ENCODE data around the gene CFAP97.

Gene CFAP97

DNA sequence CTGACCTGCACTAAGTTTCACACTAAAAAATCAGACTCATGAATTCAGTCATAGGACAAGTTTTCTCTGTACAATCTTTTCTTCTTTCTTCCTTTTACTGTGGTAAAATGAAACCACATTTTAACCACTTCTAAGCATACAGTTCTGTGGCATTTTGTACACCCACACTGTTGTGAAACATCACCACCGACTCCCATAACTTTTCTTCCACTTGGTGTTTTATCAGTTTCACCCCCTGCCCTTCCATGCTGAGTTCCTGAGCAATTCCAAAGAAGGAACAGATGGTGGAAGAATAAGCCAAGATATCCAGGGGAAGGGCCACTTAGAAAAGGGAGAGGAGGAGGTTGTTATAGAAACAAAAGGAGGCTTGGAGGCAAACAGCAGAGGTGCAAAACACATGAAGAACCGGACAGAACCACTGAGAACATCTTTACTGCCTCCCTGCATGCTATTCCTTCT is 38.2 kb downstream of the CFAP97 start:
- Histone ChIP-seq H3K79me2 (ENCODE audit: control insufficient read depth, insufficient read depth, low read length) (no peaks in the 10 kb centered on the region), H4K8ac (ENCODE audit: low read depth, low read length) (no peak overlapping the region), H3K36me3 (ENCODE audit: control insufficient read depth, insufficient read depth, low read length) (no peaks in the 10 kb centered on the region), H2BK5ac (ENCODE audit: low read length) (no peak overlapping the region), H3K27ac (ENCODE audit: low read depth, low read length) (no peak overlapping the region), H2BK120ac (ENCODE audit: low read depth, low read length) (no peak overlapping the region), H3K9ac (ENCODE audit: low read length) (no peak overlapping the region), H3K4ac (ENCODE audit: low read depth, low read length) (no peak overlapping the region), H3K56ac (ENCODE audit: low read length) (no peak overlapping the region), H3K18ac (ENCODE audit: low read length) (no peak overlapping the region), H3K4me1 (ENCODE audit: control insufficient read depth, low read depth, low read length) (no peaks in the 10 kb centered on the region), H2BK15ac (replicated peaks; ENCODE audit: low read depth) (no peak overlapping the region), H3K4me2 (ENCODE audit: low read length) (no peak overlapping the region), H3K27me3 (ENCODE audit: insufficient read depth, low read length, poor library complexity) (no peaks in the 10 kb centered on the region), H4K5ac (ENCODE audit: low read length) (no peak overlapping the region), H2AK5ac (ENCODE audit: low read length) (no peak overlapping the region), H3K79me1 (ENCODE audit: low read length) (no peaks in the 10 kb centered on the region), H3K23ac (ENCODE audit: low read length) (no peak overlapping the region), H3K4me3 (ENCODE audit: low read length) (no peak overlapping the region)
- no CpG with 5 or more reads among the region's 2 CpGs for WGBS (ENCODE audit: extremely low coverage, insufficient coverage, low lambda C conversion rate)
- no peak for DNase-seq

DNA sequence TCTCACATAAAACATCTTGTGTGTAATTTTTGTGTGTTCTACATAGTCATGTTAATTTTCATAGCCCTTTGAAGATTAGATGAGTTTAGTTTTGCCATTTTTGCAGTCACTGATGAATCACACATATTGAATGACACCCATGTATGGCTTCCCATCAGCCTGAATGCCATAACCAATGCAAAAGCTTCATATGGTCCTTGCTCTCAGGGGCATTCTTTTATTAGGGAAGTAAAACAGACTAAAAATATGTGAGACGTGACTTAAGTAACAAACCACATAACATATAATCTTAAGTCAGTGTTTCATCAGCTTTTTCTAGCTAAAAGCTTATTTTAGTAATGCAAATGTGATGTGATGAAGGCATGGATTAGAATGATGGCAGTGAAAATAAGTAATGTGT is 52.5 kb downstream of the CFAP97 start:
- H3K9ac ChIP-seq (ENCODE audit: low read length) = no peak overlapping the region
- H3K23ac ChIP-seq (ENCODE audit: low read length) = no peak overlapping the region
- H3K4me2 ChIP-seq (ENCODE audit: low read length) = no peak overlapping the region
- H3K4ac ChIP-seq (ENCODE audit: low read depth, low read length) = no peak overlapping the region
- no peak overlapping the region for H2AK5ac ChIP-seq (ENCODE audit: low read length)
- H3K18ac ChIP-seq (ENCODE audit: low read length) = no peak overlapping the region
- no peak overlapping the region for H3K4me3 ChIP-seq (ENCODE audit: low read length)
- no peak overlapping the region for H4K5ac ChIP-seq (ENCODE audit: low read length)
- no peak overlapping the region for H3K56ac ChIP-seq (ENCODE audit: low read length)
- no peaks in the 10 kb centered on the region for H3K4me1 ChIP-seq (ENCODE audit: control insufficient read depth, low read depth, low read length)
- H2BK15ac ChIP-seq (replicated peaks; ENCODE audit: low read depth) = no peak overlapping the region
- no peak for DNase-seq
- no peak overlapping the region for H2BK120ac ChIP-seq (ENCODE audit: low read depth, low read length)
- no peak overlapping the region for H2BK5ac ChIP-seq (ENCODE audit: low read length)
- no CpG with 5 or more reads among the region's 1 CpG for WGBS (ENCODE audit: extremely low coverage, insufficient coverage, low lambda C conversion rate)
- no peak overlapping the region for H3K27ac ChIP-seq (ENCODE audit: low read depth, low read length)
- H3K79me1 ChIP-seq (ENCODE audit: low read length) = no peaks in the 10 kb centered on the region
- H3K79me2 ChIP-seq (ENCODE audit: control insufficient read depth, insufficient read depth, low read length) = no peaks in the 10 kb centered on the region
- no peaks in the 10 kb centered on the region for H3K36me3 ChIP-seq (ENCODE audit: control insufficient read depth, insufficient read depth, low read length)
- H4K8ac ChIP-seq (ENCODE audit: low read depth, low read length) = no peak overlapping the region
- no peaks in the 10 kb centered on the region for H3K27me3 ChIP-seq (ENCODE audit: insufficient read depth, low read length, poor library complexity)

DNA sequence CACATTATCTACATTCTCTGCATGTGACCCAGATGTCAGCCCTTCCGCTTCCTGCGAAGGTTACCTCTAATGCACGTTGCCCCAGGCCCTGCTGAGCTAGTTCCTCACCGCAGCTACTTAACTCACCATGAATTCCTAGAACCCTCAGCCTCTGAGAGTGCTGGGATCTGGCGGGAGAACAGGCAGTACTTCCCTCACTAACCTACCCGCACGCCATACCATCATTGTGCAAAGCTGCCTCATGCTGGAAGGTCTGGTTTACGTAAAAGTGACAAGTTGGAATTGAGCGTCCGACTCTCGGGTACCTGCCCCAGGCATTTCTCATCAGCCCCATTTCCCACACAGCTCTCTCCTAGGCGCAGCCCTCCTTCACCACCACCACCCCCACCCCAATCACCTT is 54.4 kb downstream of the CFAP97 start:
- no peak overlapping the region for H2AK5ac ChIP-seq (ENCODE audit: low read length)
- H3K36me3 ChIP-seq (ENCODE audit: control insufficient read depth, insufficient read depth, low read length) = no peaks in the 10 kb centered on the region
- H3K4ac ChIP-seq (ENCODE audit: low read depth, low read length) = no peak overlapping the region
- H2BK120ac ChIP-seq (ENCODE audit: low read depth, low read length) = no peak overlapping the region
- H3K4me1 ChIP-seq (ENCODE audit: control insufficient read depth, low read depth, low read length) = no peaks in the 10 kb centered on the region
- no CpG with 5 or more reads among the region's 12 CpGs for WGBS (ENCODE audit: extremely low coverage, insufficient coverage, low lambda C conversion rate)
- H2BK15ac ChIP-seq (replicated peaks; ENCODE audit: low read depth) = no peak overlapping the region
- H4K8ac ChIP-seq (ENCODE audit: low read depth, low read length) = no peak overlapping the region
- no peak overlapping the region for H3K56ac ChIP-seq (ENCODE audit: low read length)
- no peak overlapping the region for H3K9ac ChIP-seq (ENCODE audit: low read length)
- H3K18ac ChIP-seq (ENCODE audit: low read length) = no peak overlapping the region
- H3K4me3 ChIP-seq (ENCODE audit: low read length) = no peak overlapping the region
- H3K79me1 ChIP-seq (ENCODE audit: low read length) = peaks cover 5% of the 10 kb centered on the region
- H3K23ac ChIP-seq (ENCODE audit: low read length) = no peak overlapping the region
- H3K79me2 ChIP-seq (ENCODE audit: control insufficient read depth, insufficient read depth, low read length) = no peaks in the 10 kb centered on the region
- H2BK5ac ChIP-seq (ENCODE audit: low read length) = no peak overlapping the region
- no peak overlapping the region for H4K5ac ChIP-seq (ENCODE audit: low read length)
- DNase-seq = no peak
- H3K4me2 ChIP-seq (ENCODE audit: low read length) = no peak overlapping the region
- H3K27ac ChIP-seq (ENCODE audit: low read depth, low read length) = no peak overlapping the region
- no peaks in the 10 kb centered on the region for H3K27me3 ChIP-seq (ENCODE audit: insufficient read depth, low read length, poor library complexity)

DNA sequence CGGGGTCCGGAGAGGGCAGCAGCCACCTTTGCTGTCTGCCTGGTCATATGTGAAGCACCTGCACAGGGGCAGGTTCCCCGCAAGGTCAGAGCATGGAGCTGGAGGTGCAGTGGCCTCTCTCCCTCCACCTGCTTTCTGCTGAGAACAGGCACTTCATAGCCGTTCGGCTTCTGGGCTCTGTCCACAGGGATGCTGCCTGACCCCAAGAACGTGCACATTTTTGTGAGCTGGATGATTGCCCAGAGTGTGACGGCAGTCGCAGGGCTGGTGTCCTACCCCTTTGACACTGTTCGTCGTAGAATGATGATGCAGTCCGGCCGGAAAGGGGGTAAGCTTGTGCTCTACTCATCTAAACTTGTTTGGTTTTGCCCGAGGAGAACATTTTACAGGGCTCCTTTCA is 58.2 kb downstream of the CFAP97 start:
- Histone ChIP-seq H2AK5ac (ENCODE audit: low read length) (no peak overlapping the region), H3K27ac (ENCODE audit: low read depth, low read length) (no peak overlapping the region), H4K8ac (ENCODE audit: low read depth, low read length) (no peak overlapping the region), H3K56ac (ENCODE audit: low read length) (no peak overlapping the region), H3K79me2 (ENCODE audit: control insufficient read depth, insufficient read depth, low read length) (no peaks in the 10 kb centered on the region), H3K27me3 (ENCODE audit: insufficient read depth, low read length, poor library complexity) (no peaks in the 10 kb centered on the region), H2BK5ac (ENCODE audit: low read length) (no peak overlapping the region), H3K18ac (ENCODE audit: low read length) (no peak overlapping the region), H4K5ac (ENCODE audit: low read length) (no peak overlapping the region), H3K4me2 (ENCODE audit: low read length) (no peak overlapping the region), H2BK120ac (ENCODE audit: low read depth, low read length) (no peak overlapping the region), H3K4ac (ENCODE audit: low read depth, low read length) (no peak overlapping the region), H3K36me3 (ENCODE audit: control insufficient read depth, insufficient read depth, low read length) (no peaks in the 10 kb centered on the region), H2BK15ac (replicated peaks; ENCODE audit: low read depth) (no peak overlapping the region), H3K4me1 (ENCODE audit: control insufficient read depth, low read depth, low read length) (no peaks in the 10 kb centered on the region), H3K23ac (ENCODE audit: low read length) (no peak overlapping the region), H3K79me1 (ENCODE audit: low read length) (peaks cover 5% of the 10 kb centered on the region), H3K9ac (ENCODE audit: low read length) (no peak overlapping the region), H3K4me3 (ENCODE audit: low read length) (no peak overlapping the region)
- no peak for DNase-seq
- WGBS (ENCODE audit: extremely low coverage, insufficient coverage, low lambda C conversion rate) = no CpG with 5 or more reads among the region's 13 CpGs

DNA sequence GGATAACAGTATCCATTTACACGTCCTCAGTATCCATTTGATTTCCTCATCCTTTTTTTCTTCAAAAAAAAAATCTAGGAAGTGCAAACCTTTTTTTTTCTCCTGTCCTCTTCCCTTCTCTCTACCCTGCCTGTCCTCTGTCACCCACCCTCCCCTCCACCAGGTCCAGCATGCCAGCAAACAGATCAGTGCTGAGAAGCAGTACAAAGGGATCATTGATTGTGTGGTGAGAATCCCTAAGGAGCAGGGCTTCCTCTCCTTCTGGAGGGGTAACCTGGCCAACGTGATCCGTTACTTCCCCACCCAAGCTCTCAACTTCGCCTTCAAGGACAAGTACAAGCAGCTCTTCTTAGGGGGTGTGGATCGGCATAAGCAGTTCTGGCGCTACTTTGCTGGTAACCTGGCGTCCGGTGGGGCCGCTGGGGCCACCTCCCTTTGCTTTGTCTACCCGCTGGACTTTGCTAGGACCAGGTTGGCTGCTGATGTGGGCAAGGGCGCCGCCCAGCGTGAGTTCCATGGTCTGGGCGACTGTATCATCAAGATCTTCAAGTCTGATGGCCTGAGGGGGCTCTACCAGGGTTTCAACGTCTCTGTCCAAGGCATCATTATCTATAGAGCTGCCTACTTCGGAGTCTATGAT is 59.1 kb downstream of the CFAP97 start:
- Histone ChIP-seq H2BK120ac (ENCODE audit: low read depth, low read length) (no peak overlapping the region), H3K36me3 (ENCODE audit: control insufficient read depth, insufficient read depth, low read length) (no peaks in the 10 kb centered on the region), H3K27ac (ENCODE audit: low read depth, low read length) (no peak overlapping the region), H2BK15ac (replicated peaks; ENCODE audit: low read depth) (no peak overlapping the region), H3K79me1 (ENCODE audit: low read length) (peaks cover 5% of the 10 kb centered on the region), H3K56ac (ENCODE audit: low read length) (no peak overlapping the region), H3K27me3 (ENCODE audit: insufficient read depth, low read length, poor library complexity) (no peaks in the 10 kb centered on the region), H3K23ac (ENCODE audit: low read length) (no peak overlapping the region), H3K4me2 (ENCODE audit: low read length) (no peak overlapping the region), H3K4me3 (ENCODE audit: low read length) (no peak overlapping the region), H4K8ac (ENCODE audit: low read depth, low read length) (no peak overlapping the region), H3K79me2 (ENCODE audit: control insufficient read depth, insufficient read depth, low read length) (no peaks in the 10 kb centered on the region), H4K5ac (ENCODE audit: low read length) (no peak overlapping the region), H2BK5ac (ENCODE audit: low read length) (no peak overlapping the region), H2AK5ac (ENCODE audit: low read length) (no peak overlapping the region), H3K18ac (ENCODE audit: low read length) (no peak overlapping the region), H3K9ac (ENCODE audit: low read length) (no peak overlapping the region), H3K4me1 (ENCODE audit: control insufficient read depth, low read depth, low read length) (no peaks in the 10 kb centered on the region), H3K4ac (ENCODE audit: low read depth, low read length) (no peak overlapping the region)
- WGBS (ENCODE audit: extremely low coverage, insufficient coverage, low lambda C conversion rate) = no CpG with 5 or more reads among the region's 16 CpGs
- DNase-seq = no peak

DNA sequence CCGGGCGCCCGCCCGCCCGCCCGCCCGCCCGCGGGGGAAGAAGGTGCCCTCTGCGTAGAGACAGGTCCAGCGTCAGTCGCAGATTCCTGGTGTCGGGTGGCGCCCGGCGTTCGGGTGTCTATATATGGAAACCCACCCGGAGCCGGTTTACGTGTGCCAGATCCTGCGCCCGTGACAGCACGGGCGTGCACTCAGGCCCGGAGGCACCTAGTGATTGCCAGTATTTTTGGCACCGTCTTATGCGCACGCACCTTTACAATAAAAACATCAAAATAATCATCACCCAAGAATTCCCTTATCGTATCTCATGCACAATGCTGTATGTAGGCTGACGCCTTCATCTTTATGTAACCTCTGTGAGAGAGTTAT is 60.2 kb downstream of the CFAP97 start:
- H3K9ac ChIP-seq (ENCODE audit: low read length) = peak overlapping the region; percentile 69
- H3K4ac ChIP-seq (ENCODE audit: low read depth, low read length) = no peak overlapping the region
- H4K8ac ChIP-seq (ENCODE audit: low read depth, low read length) = no peak overlapping the region
- no peak overlapping the region for H2BK5ac ChIP-seq (ENCODE audit: low read length)
- H3K18ac ChIP-seq (ENCODE audit: low read length) = peak overlapping the region; percentile 12
- peak overlapping the region; percentile 73 for H3K56ac ChIP-seq (ENCODE audit: low read length)
- H3K79me2 ChIP-seq (ENCODE audit: control insufficient read depth, insufficient read depth, low read length) = no peaks in the 10 kb centered on the region
- peak overlapping the region; percentile 83 for H3K4me3 ChIP-seq (ENCODE audit: low read length)
- WGBS (ENCODE audit: extremely low coverage, insufficient coverage, low lambda C conversion rate) = no CpG with 5 or more reads among the region's 30 CpGs
- H4K5ac ChIP-seq (ENCODE audit: low read length) = no peak overlapping the region
- H2BK120ac ChIP-seq (ENCODE audit: low read depth, low read length) = no peak overlapping the region
- peak overlapping the region; percentile 78 for H3K4me2 ChIP-seq (ENCODE audit: low read length)
- no peak overlapping the region for H2BK15ac ChIP-seq (replicated peaks; ENCODE audit: low read depth)
- H3K27me3 ChIP-seq (ENCODE audit: insufficient read depth, low read length, poor library complexity) = no peaks in the 10 kb centered on the region
- DNase-seq = no peak
- H3K36me3 ChIP-seq (ENCODE audit: control insufficient read depth, insufficient read depth, low read length) = no peaks in the 10 kb centered on the region
- H2AK5ac ChIP-seq (ENCODE audit: low read length) = no peak overlapping the region
- H3K27ac ChIP-seq (ENCODE audit: low read depth, low read length) = no peak overlapping the region
- H3K23ac ChIP-seq (ENCODE audit: low read length) = no peak overlapping the region
- H3K4me1 ChIP-seq (ENCODE audit: control insufficient read depth, low read depth, low read length) = no peaks in the 10 kb centered on the region
- H3K79me1 ChIP-seq (ENCODE audit: low read length) = peaks cover 5% of the 10 kb centered on the region
